Trophoblast cell (in vitro differentiated cells and primary cell): ENCODE data around the gene LARP6.
A peak's percentile ranks its signal among the peaks of the same experiment; 100 is the strongest.

Source experiments
- DNase-seq, 2 donors: peaks; one replicate each; pipeline ENCODE4 v3.0.0-alpha.2; 2016
- H2AFZ ChIP-seq: 2 replicates; pipeline ENCODE4 v1.6.1; 2013; ENCODE audit warnings: low read length, moderate library complexity, mild to moderate bottlenecking; ENCODE audit not compliant: insufficient read depth, poor library complexity
- H2AK5ac ChIP-seq: 2 replicates; pipeline ENCODE4 v1.6.1; 2013; ENCODE audit warnings: mild to moderate bottlenecking, low read length
- H2BK120ac ChIP-seq: 2 replicates; pipeline ENCODE4 v1.6.1; 2013; ENCODE audit warnings: low read length, mild to moderate bottlenecking, moderate library complexity; ENCODE audit not compliant: insufficient read depth, poor library complexity
- H2BK12ac ChIP-seq: 2 replicates; pipeline ENCODE4 v1.6.1; 2013; ENCODE audit warnings: mild to moderate bottlenecking, low read length, moderate library complexity
- H2BK5ac ChIP-seq: 2 replicates; pipeline ENCODE4 v1.6.1; 2013; ENCODE audit warnings: low read length, low read depth, moderate library complexity, mild to moderate bottlenecking; ENCODE audit not compliant: poor library complexity
- H3K14ac ChIP-seq: 2 replicates; pipeline ENCODE4 v1.6.1; 2013; ENCODE audit warnings: mild to moderate bottlenecking, low read length
- H3K18ac ChIP-seq: 2 replicates; pipeline ENCODE4 v1.6.1; 2013; ENCODE audit warnings: mild to moderate bottlenecking, low read length
- H3K23ac ChIP-seq: 2 replicates; pipeline ENCODE4 v1.6.1; 2013; ENCODE audit warnings: low read length
- H3K27ac ChIP-seq: 2 replicates; pipeline ENCODE4 v1.5.1; 2013; ENCODE audit warnings: low read depth, mild to moderate bottlenecking, inconsistent platforms, low read length, moderate library complexity
- H3K27me3 ChIP-seq: 2 replicates; pipeline ENCODE4 v1.6.1; 2013; ENCODE audit warnings: inconsistent platforms, mild to moderate bottlenecking, low read length, moderate library complexity; ENCODE audit not compliant: insufficient read depth
- H3K36me3 ChIP-seq, 2 experiments: 1 replicate in 1 of 2; 2 replicates in 1 of 2; pipeline ENCODE4 v1.6.1; 2013; ENCODE audit warnings: low read length in 2 of 2, mild to moderate bottlenecking in 2 of 2, moderate library complexity in 1 of 2; ENCODE audit not compliant: insufficient read depth in 2 of 2, control insufficient read depth in 1 of 2
- H3K4ac ChIP-seq: 2 replicates; pipeline ENCODE4 v1.6.1; 2013; ENCODE audit warnings: low read depth, mild to moderate bottlenecking, low read length, moderate library complexity
- H3K4me1 ChIP-seq, 2 experiments: 1 replicate in 1 of 2; 2 replicates in 1 of 2; pipeline ENCODE4 v1.6.1; 2013; ENCODE audit warnings: low read length in 2 of 2, mild to moderate bottlenecking in 2 of 2, moderate library complexity in 1 of 2; ENCODE audit not compliant: insufficient read depth in 2 of 2, control insufficient read depth in 1 of 2
- H3K4me2 ChIP-seq: 2 replicates; pipeline ENCODE4 v1.6.1; 2013; ENCODE audit warnings: inconsistent platforms, mild to moderate bottlenecking, low read length, moderate library complexity
- H3K4me3 ChIP-seq: 2 replicates; pipeline ENCODE4 v1.5.1; 2013; ENCODE audit warnings: mild to moderate bottlenecking, low read depth, low read length, inconsistent platforms
- H3K79me1 ChIP-seq: one replicate; pipeline ENCODE4 v1.6.1; 2013; ENCODE audit warnings: low read length
- H3K79me2 ChIP-seq: 2 replicates; pipeline ENCODE4 v1.6.1; 2013; ENCODE audit warnings: low read length, mild to moderate bottlenecking; ENCODE audit not compliant: control insufficient read depth, insufficient read depth, poor library complexity
- H3K9ac ChIP-seq: 2 replicates; pipeline ENCODE4 v1.6.1; 2013; ENCODE audit warnings: mild to moderate bottlenecking, low read length
- H3K9me3 ChIP-seq: 2 replicates; pipeline ENCODE4 v1.6.1; 2013; ENCODE audit warnings: low read depth, mild to moderate bottlenecking, control low read depth, inconsistent platforms, low read length; ENCODE audit not compliant: insufficient read depth
- H4K12ac ChIP-seq: 2 replicates; pipeline ENCODE4 v1.6.1; 2013; ENCODE audit warnings: low read depth, mild to moderate bottlenecking, low read length, moderate library complexity
- H4K8ac ChIP-seq: 2 replicates; pipeline ENCODE4 v1.6.1; 2013; ENCODE audit warnings: low read depth, mild to moderate bottlenecking, low read length, moderate library complexity
- H4K91ac ChIP-seq: one replicate; pipeline ENCODE4 v1.6.1; 2013; ENCODE audit warnings: low read depth, mild to moderate bottlenecking, low read length, moderate library complexity
- WGBS: extraction: QIAGEN DNeasy Blood & Tissue Kit; methylation state at CpG from one replicate; pipeline ENCODE4 v1.1.7; 2013; ENCODE audit warnings: missing lambda C conversion rate; ENCODE audit not compliant: insufficient read length, insufficient coverage; ENCODE audit errors: extremely low coverage; 5-methylcytosine and 5-hydroxymethylcytosine counted together

The LARP6 gene

DNA sequence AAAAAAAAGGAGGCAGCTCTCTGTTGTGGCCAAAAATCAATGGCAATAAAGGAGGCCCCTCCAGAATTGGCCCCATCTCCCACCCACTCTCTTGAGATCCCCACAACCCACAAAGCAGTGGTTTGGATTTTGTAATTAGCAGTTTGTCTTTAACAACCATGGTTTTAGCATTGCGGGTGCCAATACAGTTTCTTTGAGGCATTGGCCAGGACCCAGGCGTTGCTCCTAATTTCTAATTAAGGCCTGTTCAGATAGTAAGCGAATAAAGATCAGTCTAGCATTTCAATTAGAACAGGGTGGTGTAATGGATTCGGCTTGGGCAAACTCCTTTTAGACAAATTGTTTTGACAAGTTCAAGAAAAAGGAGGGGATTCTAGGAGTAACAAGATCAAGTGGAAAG is 67.0 kb downstream of the LARP6 start:
- Histone ChIP-seq H3K36me3 (no peaks in the 10 kb centered on the region), H3K27ac (no peak overlapping the region), H3K9me3 (no peaks in the 10 kb centered on the region), H3K79me2 (no peaks in the 10 kb centered on the region), H2BK12ac (no peak overlapping the region), H4K91ac (no peak overlapping the region), H4K12ac (no peak overlapping the region), H3K23ac (no peak overlapping the region), H2AK5ac (no peak overlapping the region), H4K8ac (no peak overlapping the region), H3K18ac (no peak overlapping the region), H3K4me2 (no peak overlapping the region), H3K4me1 (peaks cover 0 to 2% of the 10 kb centered on the region in 2 experiments), H3K79me1 (no peaks in the 10 kb centered on the region), H3K4ac (no peak overlapping the region), H2AFZ (no peak overlapping the region), H3K27me3 (no peaks in the 10 kb centered on the region), H3K9ac (no peak overlapping the region), H3K14ac (no peak overlapping the region), H2BK5ac (no peak overlapping the region), H3K4me3 (no peak overlapping the region), H2BK120ac (no peak overlapping the region)
- DNase-seq, result no peak
- WGBS, result no CpG with 5 or more reads among the region's 4 CpGs

DNA sequence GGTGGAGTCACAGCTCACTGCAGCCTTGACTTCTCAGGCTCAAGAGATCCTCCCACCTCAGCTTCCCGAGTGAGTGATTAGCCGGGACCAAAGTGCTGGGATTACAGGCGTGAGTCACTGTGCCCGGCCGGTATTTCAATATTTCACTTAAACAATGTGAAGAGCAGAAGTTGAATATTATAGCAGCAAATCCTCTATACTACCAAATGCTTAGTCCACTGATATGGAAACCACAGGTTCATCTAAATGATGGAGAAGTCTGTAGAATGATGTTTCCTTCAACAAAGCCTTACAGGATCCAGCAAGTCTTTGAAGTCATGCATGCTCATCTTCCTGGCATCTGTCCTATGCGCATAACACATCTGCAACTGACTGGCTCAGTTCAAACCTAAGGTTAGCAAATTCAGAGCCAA is 70.3 kb downstream of the LARP6 start:
- DNase-seq, result peak; percentile 48 to 56
- Histone ChIP-seq H2BK12ac (no peak overlapping the region), H3K36me3 (no peaks in the 10 kb centered on the region), H3K9ac (no peak overlapping the region), H3K4me2 (no peak overlapping the region), H3K14ac (no peak overlapping the region), H4K8ac (no peak overlapping the region), H3K79me2 (no peaks in the 10 kb centered on the region), H3K4ac (no peak overlapping the region), H3K9me3 (no peaks in the 10 kb centered on the region), H2AFZ (no peak overlapping the region), H3K27me3 (no peaks in the 10 kb centered on the region), H3K18ac (no peak overlapping the region), H4K12ac (no peak overlapping the region), H3K4me1 (peaks cover 0 to 6% of the 10 kb centered on the region in 2 experiments), H3K79me1 (no peaks in the 10 kb centered on the region), H3K4me3 (no peak overlapping the region), H3K23ac (no peak overlapping the region), H4K91ac (no peak overlapping the region), H2BK120ac (no peak overlapping the region), H3K27ac (no peak overlapping the region), H2BK5ac (no peak overlapping the region), H2AK5ac (no peak overlapping the region)
- WGBS, result no CpG with 5 or more reads among the region's 6 CpGs

DNA sequence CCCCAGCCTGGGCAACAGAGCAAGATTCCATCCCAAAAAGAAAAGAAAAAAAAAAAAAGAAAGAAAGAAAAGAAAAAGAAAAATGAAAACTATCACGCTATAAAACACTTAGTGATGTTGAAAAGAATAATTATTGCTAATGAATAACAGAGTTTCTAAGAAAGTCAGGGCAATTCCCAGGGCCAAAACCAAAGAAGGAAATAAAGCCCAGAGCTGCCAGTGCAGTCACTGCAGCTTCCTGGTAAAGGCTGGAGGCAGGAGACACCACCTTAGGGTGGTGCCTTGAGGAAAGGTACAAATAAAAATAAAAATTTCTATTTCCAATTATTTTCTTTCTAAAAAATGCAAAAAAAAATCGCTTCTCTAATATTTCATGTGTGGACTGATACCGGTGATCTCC is 70.9 kb downstream of the LARP6 start:
- no peak overlapping the region for H3K4ac ChIP-seq
- H3K36me3 ChIP-seq, result no peaks in the 10 kb centered on the region
- no peak overlapping the region for H3K4me3 ChIP-seq
- H3K27ac ChIP-seq, result no peak overlapping the region
- H4K12ac ChIP-seq, result no peak overlapping the region
- H2AFZ ChIP-seq, result no peak overlapping the region
- H3K4me2 ChIP-seq, result no peak overlapping the region
- no peak overlapping the region for H2BK12ac ChIP-seq
- no peak overlapping the region for H3K18ac ChIP-seq
- H3K79me1 ChIP-seq, result no peaks in the 10 kb centered on the region
- no peaks in the 10 kb centered on the region for H3K27me3 ChIP-seq
- H3K9me3 ChIP-seq, result no peaks in the 10 kb centered on the region
- no peak overlapping the region for H2BK5ac ChIP-seq
- no peak overlapping the region for H3K23ac ChIP-seq
- H3K9ac ChIP-seq, result no peak overlapping the region
- no peak overlapping the region for H4K8ac ChIP-seq
- no peak overlapping the region for H2AK5ac ChIP-seq
- no CpG with 5 or more reads among the region's 3 CpGs for WGBS
- no peaks in the 10 kb centered on the region for H3K79me2 ChIP-seq
- no peak overlapping the region for H4K91ac ChIP-seq
- H3K14ac ChIP-seq, result no peak overlapping the region
- DNase-seq, result no peak
- no peak overlapping the region for H2BK120ac ChIP-seq
- peaks cover 0 to 5% of the 10 kb centered on the region in 2 experiments for H3K4me1 ChIP-seq

DNA sequence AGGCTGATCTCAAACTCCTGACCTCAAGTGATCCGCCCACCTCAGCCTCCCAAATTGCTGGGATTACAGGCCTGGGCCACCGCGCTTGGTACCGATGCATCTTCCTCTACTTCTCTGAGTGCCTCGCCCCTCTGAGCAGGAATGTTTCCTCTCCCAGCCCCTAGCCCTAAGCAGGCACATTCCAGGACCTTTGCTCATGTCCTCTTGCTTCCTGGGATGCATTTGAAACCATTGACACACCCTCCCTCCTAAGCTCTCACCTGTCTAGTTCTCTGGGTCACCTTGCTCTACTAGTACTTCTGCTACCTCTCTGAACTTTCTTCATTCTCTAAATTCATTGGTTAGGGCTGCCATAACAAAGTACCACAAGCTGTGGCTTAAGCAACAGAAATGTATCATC is 72.7 kb downstream of the LARP6 start:
- no peak overlapping the region for H3K23ac ChIP-seq
- H2BK5ac ChIP-seq, result no peak overlapping the region
- no CpG with 5 or more reads among the region's 5 CpGs for WGBS
- no peaks in the 10 kb centered on the region for H3K79me2 ChIP-seq
- no peak overlapping the region for H2BK120ac ChIP-seq
- peaks cover 0 to 5% of the 10 kb centered on the region in 2 experiments for H3K4me1 ChIP-seq
- no peak overlapping the region for H3K9ac ChIP-seq
- no peak overlapping the region for H3K4ac ChIP-seq
- no peak overlapping the region for H3K14ac ChIP-seq
- no peak overlapping the region for H2AK5ac ChIP-seq
- H3K4me3 ChIP-seq, result no peak overlapping the region
- H2AFZ ChIP-seq, result no peak overlapping the region
- H2BK12ac ChIP-seq, result no peak overlapping the region
- H3K4me2 ChIP-seq, result no peak overlapping the region
- DNase-seq, result peak; percentile 74 to 80
- no peaks in the 10 kb centered on the region for H3K9me3 ChIP-seq
- no peak overlapping the region for H3K27ac ChIP-seq
- no peak overlapping the region for H4K91ac ChIP-seq
- H3K79me1 ChIP-seq, result no peaks in the 10 kb centered on the region
- H3K18ac ChIP-seq, result no peak overlapping the region
- no peaks in the 10 kb centered on the region for H3K27me3 ChIP-seq
- H4K12ac ChIP-seq, result no peak overlapping the region
- H4K8ac ChIP-seq, result no peak overlapping the region
- H3K36me3 ChIP-seq, result no peaks in the 10 kb centered on the region
